MM.1S (cell line): Measurements from ENCODE around the gene TRIM14.
"Not testable (repeated sequence)": the region's sequence is repeated elsewhere in the genome, so short reads cannot be mapped to it uniquely, and the experiment has no call there.

Source experiments
- DNase-seq: peaks from one replicate; pipeline ENCODE4 v3.0.0-alpha.2; 2015
- H2AFZ ChIP-seq: fragments of 300-600 bp; sonication (generic); 2 replicates; pipeline ENCODE4 v1.6.0; 2016; ENCODE audit warnings: antibody characterized with exemption, low read length
- H3F3A ChIP-seq: fragments of 300-600 bp; sonication (generic); 2 replicates; pipeline ENCODE4 v1.6.1; 2016; ENCODE audit warnings: mild to moderate bottlenecking, antibody characterized with exemption, low read length, moderate library complexity, mixed read lengths; ENCODE audit not compliant: insufficient read depth
- H3K27ac ChIP-seq: fragments of 300-600 bp; sonication (generic); 2 replicates; pipeline ENCODE4 v1.5.1; 2016; ENCODE audit warnings: mild to moderate bottlenecking, low read length
- H3K27me3 ChIP-seq: fragments of 300-600 bp; sonication (generic); replicated peaks from 2 replicates; pipeline ENCODE4 v1.6.0; 2016; ENCODE audit warnings: low read length; ENCODE audit not compliant: insufficient read depth
- H3K36me3 ChIP-seq: fragments of 300-600 bp; sonication (generic); replicated peaks from 2 replicates; pipeline ENCODE4 v1.6.1; 2016; ENCODE audit warnings: mild to moderate bottlenecking, low read length, mixed read lengths; ENCODE audit not compliant: insufficient read depth
- H3K4me1 ChIP-seq: fragments of 300-600 bp; sonication (generic); 2 replicates; pipeline ENCODE4 v1.6.1; 2016; ENCODE audit warnings: low read length, mixed read lengths
- H3K4me2 ChIP-seq: fragments of 300-600 bp; sonication (generic); 2 replicates; pipeline ENCODE4 v1.6.0; 2016; ENCODE audit warnings: low read depth, low read length
- H3K4me3 ChIP-seq: fragments of 300-600 bp; sonication (generic); 2 replicates; pipeline ENCODE4 v1.5.1; 2016; ENCODE audit warnings: low read length, mixed read lengths
- H3K79me2 ChIP-seq: fragments of 300-600 bp; sonication (generic); 2 replicates; pipeline ENCODE4 v1.6.1; 2016; ENCODE audit warnings: mixed run types, low read length, mixed read lengths
- H3K9ac ChIP-seq: fragments of 300-600 bp; sonication (generic); 2 replicates; pipeline ENCODE4 v1.6.1; 2016; ENCODE audit warnings: low read length, mixed read lengths
- H3K9me2 ChIP-seq: fragments of 300-600 bp; sonication (generic); replicated peaks from 2 replicates; pipeline ENCODE4 v1.6.1; 2016; ENCODE audit warnings: mild to moderate bottlenecking, low read length, mixed read lengths; ENCODE audit not compliant: insufficient read depth
- H3K9me3 ChIP-seq: fragments of 300-600 bp; sonication (generic); replicated peaks from 2 replicates; pipeline ENCODE4 v1.6.1; 2016; ENCODE audit warnings: mild to moderate bottlenecking, low read length, mixed read lengths; ENCODE audit not compliant: insufficient read depth
- H4K20me1 ChIP-seq: fragments of 300-600 bp; sonication (generic); 2 replicates; pipeline ENCODE4 v1.6.1; 2016; ENCODE audit warnings: mild to moderate bottlenecking, low read length, moderate library complexity, mixed read lengths; ENCODE audit not compliant: insufficient read depth
- CTCF ChIP-seq: fragments of 300-600 bp; sonication (generic); IDR thresholded peaks from 2 replicates; pipeline ENCODE4 v1.5.1; 2016; ENCODE audit warnings: antibody characterized with exemption, low read length, mixed read lengths
- EZH2 ChIP-seq: fragments of 300-600 bp; sonication (generic); optimal IDR thresholded peaks from 2 replicates; pipeline ENCODE3; 2017; ENCODE audit warnings: low read depth, mild to moderate bottlenecking, antibody characterized with exemption, low read length, mixed read lengths
- EZH2phosphoT487 ChIP-seq: fragments of 300-600 bp; sonication (generic); IDR thresholded peaks from 2 replicates; pipeline ENCODE4 v1.6.1; 2018; ENCODE audit warnings: antibody characterized with exemption, low read length

Gene TRIM14

GRCh38 chr9:98021306-98022040 is 97.5 kb downstream of the TRIM14 start:
- no peaks in the 10 kb centered on the region for H4K20me1 ChIP-seq
- no peak overlapping the region for H3K4me3 ChIP-seq
- no peaks in the 10 kb centered on the region for H3K9me2 ChIP-seq
- no peak overlapping the region for H3K27ac ChIP-seq
- H3K9me3 ChIP-seq: no peaks in the 10 kb centered on the region
- H3K27me3 ChIP-seq: no peaks in the 10 kb centered on the region
- H3K4me1 ChIP-seq: peaks cover 13% of the 10 kb centered on the region
- H3K79me2 ChIP-seq: no peaks in the 10 kb centered on the region
- H3K4me2 ChIP-seq: no peak overlapping the region
- peaks cover 12% of the 10 kb centered on the region for H3F3A ChIP-seq
- H2AFZ ChIP-seq: no peak overlapping the region
- H3K9ac ChIP-seq: no peak overlapping the region
- peaks cover 7% of the 10 kb centered on the region; the same call in 1 of the 2 replicates for H3K36me3 ChIP-seq
- TF ChIP-seq EZH2phosphoT487 (no peak), EZH2 (no peak), CTCF (no peak)
- no peak for DNase-seq

- H3K36me3 ChIP-seq: peaks cover 7% of the 10 kb centered on the region; the same call in 1 of the 2 replicates
- H3K9me3 ChIP-seq: no peaks in the 10 kb centered on the region
- H4K20me1 ChIP-seq: no peaks in the 10 kb centered on the region
- peaks cover 21% of the 10 kb centered on the region for H3K4me1 ChIP-seq
- DNase-seq: no peak
- no peak overlapping the region for H3K27ac ChIP-seq
- no peak overlapping the region for H2AFZ ChIP-seq
- no peaks in the 10 kb centered on the region; the same call in 1 of the 2 replicates for H3K79me2 ChIP-seq
- no peak overlapping the region for H3K4me2 ChIP-seq
- H3K9me2 ChIP-seq: no peaks in the 10 kb centered on the region
- H3F3A ChIP-seq: peaks cover 20% of the 10 kb centered on the region
- no peak overlapping the region for H3K9ac ChIP-seq
- H3K27me3 ChIP-seq: no peaks in the 10 kb centered on the region
- TF ChIP-seq EZH2phosphoT487: no peak
- no peak for TF ChIP-seq CTCF
- no peak for TF ChIP-seq EZH2
- no peak overlapping the region for H3K4me3 ChIP-seq
These were observed 98.4 kb downstream of the TRIM14 start for GRCh38 chr9:98020476-98021145.

- not testable (repeated sequence) for DNase-seq, H3K9me2 ChIP-seq, H3K27ac ChIP-seq, H3K4me3 ChIP-seq, H2AFZ ChIP-seq, H3K4me2 ChIP-seq, H4K20me1 ChIP-seq, H3K9ac ChIP-seq, H3K79me2 ChIP-seq, H3K27me3 ChIP-seq, H3K36me3 ChIP-seq, H3K9me3 ChIP-seq
- Histone ChIP-seq H3K4me1 (peaks cover 24% of the 10 kb centered on the region), H3F3A (peaks cover 22% of the 10 kb centered on the region)
These were observed 99.2 kb downstream of the TRIM14 start for GRCh38 chr9:98019869-98020268.
